Esophagus mucosa (tissue), 1 donor: ENCODE data around the gene MYO18B. TPM values are rescaled to one million over a fixed set of nuclear protein-coding genes. Genes with fewer than 3 reads are reported as not detected.

Experiments used
- ATAC-seq: fragments of 200-7000 bp; cut with Tn5 transposase; one replicate; pipeline ENCODE4 v1.9.1; 2020
- total RNA-seq: library from RNA; stranded (reverse); gene quantifications from one replicate; pipeline ENCODE4 v1.2.4, GENCODE V29; 2023
- donor health status: DM: yes; HTN: yes; CAD: no.

MYO18B gene
- total RNA-seq, 1 donor from 2014 or later, result 0.16 TPM

- no peak for ATAC-seq
Measured at GRCh38 chr22:25908212-25908611, 166.2 kb downstream of the MYO18B start.

- ATAC-seq, result no peak
Measured at GRCh38 chr22:25908755-25909154, 166.8 kb downstream of the MYO18B start.

- ATAC-seq, result no peak
Measured at GRCh38 chr22:25909614-25910387, 167.8 kb downstream of the MYO18B start.

- ATAC-seq, result no peak
Measured at GRCh38 chr22:25911243-25911972, 169.4 kb downstream of the MYO18B start.

GRCh38 chr22:25919452-25919851 lies 177.5 kb downstream of the MYO18B start:
- ATAC-seq, result no peak

GRCh38 chr22:25922141-25922540 lies 180.2 kb downstream of the MYO18B start:
- no peak for ATAC-seq

- ATAC-seq, result no peak
Measured at GRCh38 chr22:25923914-25924313, 181.9 kb downstream of the MYO18B start.

- ATAC-seq, result no peak
Measured at GRCh38 chr22:25928038-25928437, 186.1 kb downstream of the MYO18B start.

GRCh38 chr22:25929321-25929878 lies 187.4 kb downstream of the MYO18B start:
- no peak for ATAC-seq

- no peak for ATAC-seq
Measured at GRCh38 chr22:25930083-25930482, 188.1 kb downstream of the MYO18B start.

GRCh38 chr22:25930788-25931310 lies 188.9 kb downstream of the MYO18B start:
- no peak for ATAC-seq

- no peak for ATAC-seq
Measured at GRCh38 chr22:25933158-25933788, 191.3 kb downstream of the MYO18B start.

GRCh38 chr22:25935266-25936058 lies 193.5 kb downstream of the MYO18B start:
- no peak for ATAC-seq

- ATAC-seq, result no peak
Measured at GRCh38 chr22:25938151-25938550, 196.2 kb downstream of the MYO18B start.

GRCh38 chr22:25939384-25939783 lies 197.4 kb downstream of the MYO18B start:
- ATAC-seq, result no peak

GRCh38 chr22:25940479-25940878 lies 198.5 kb downstream of the MYO18B start:
- ATAC-seq, result no peak

GRCh38 chr22:25941365-25941960 lies 199.5 kb downstream of the MYO18B start:
- ATAC-seq, result no peak

GRCh38 chr22:25942115-25942855 lies 200.3 kb downstream of the MYO18B start:
- ATAC-seq, result no peak

- no peak for ATAC-seq
Measured at GRCh38 chr22:25942856-25943411, 200.9 kb downstream of the MYO18B start.

GRCh38 chr22:25950111-25950510 lies 208.1 kb downstream of the MYO18B start:
- ATAC-seq, result no peak

- ATAC-seq, result no peak
Measured at GRCh38 chr22:25953276-25953675, 211.3 kb downstream of the MYO18B start.
